HL-60 (cell line): Measurements from ENCODE around the gene RTN4R.

Source experiments
- CTCF ChIP-seq: IDR thresholded peaks from one replicate; pipeline ENCODE4 v1.5.1; 2011; ENCODE audit warnings: low read length, control low read depth, inconsistent platforms; ENCODE audit not compliant: insufficient read depth
- POLR2AphosphoS5 ChIP-seq: IDR thresholded peaks from 2 replicates; pipeline ENCODE4 v1.6.1; 2012; ENCODE audit warnings: low read depth
- REST ChIP-seq: IDR thresholded peaks from 2 replicates; pipeline ENCODE4 v1.6.1; 2012; ENCODE audit warnings: low read depth; ENCODE audit not compliant: insufficient replicate concordance
- SPI1 ChIP-seq: IDR thresholded peaks from 2 replicates; pipeline ENCODE4 v1.6.1; 2012; ENCODE audit warnings: low read depth, mild to moderate bottlenecking, borderline replicate concordance

- TF ChIP-seq CTCF (no peak), POLR2AphosphoS5 (no peak), REST (no peak), SPI1 (no peak)
Measured at GRCh38 chr22:20232781-20233180, 35.3 kb downstream of the RTN4R start.
